GM19438 (cell line): ENCODE data around the gene MILR1.

Experiments
- ATAC-seq: cut with Tn5 transposase; IDR thresholded peaks from one replicate; pipeline ENCODE4 v1.9.1; 2021; ENCODE audit warnings: low read depth; ENCODE audit not compliant: unreplicated experiment

MILR1 gene

GRCh38 chr17:64500862-64501765, 52.2 kb downstream of the MILR1 start:
- ATAC-seq, result no peak

- no peak for ATAC-seq
These were observed 53.1 kb downstream of the MILR1 start for GRCh38 chr17:64502021-64502420.

- ATAC-seq, result no peak
These were observed 53.9 kb downstream of the MILR1 start for GRCh38 chr17:64502809-64503208.

GRCh38 chr17:64503341-64503740, 54.4 kb downstream of the MILR1 start:
- ATAC-seq, result no peak

- no peak for ATAC-seq
These were observed 55.2 kb downstream of the MILR1 start for GRCh38 chr17:64503821-64504768.

GRCh38 chr17:64504769-64505339, 55.9 kb downstream of the MILR1 start:
- ATAC-seq, result no peak

GRCh38 chr17:64505340-64506200, 56.7 kb downstream of the MILR1 start:
- ATAC-seq, result no peak

GRCh38 chr17:64506201-64506575, 57.3 kb downstream of the MILR1 start, which contains the start of gene DDX5:
Gene DDX5, minus strand, starts transcription at chr17:64506289. Its CDS starts 170 bp downstream, at chr17:64506119.
- peak; percentile 58 for ATAC-seq

- ATAC-seq, result peak; percentile 67
These were observed 57.9 kb downstream of the MILR1 start, which contains the start of gene CEP95 for GRCh38 chr17:64506576-64507412. Gene CEP95, plus strand, starts transcription at chr17:64506977. Its CDS starts 121 bp downstream, at chr17:64507098.

- ATAC-seq, result no peak
These were observed 58.5 kb downstream of the MILR1 start for GRCh38 chr17:64507413-64507782.

- ATAC-seq, result no peak
These were observed 59.8 kb downstream of the MILR1 start for GRCh38 chr17:64508683-64509082.

- ATAC-seq, result no peak
These were observed 60.3 kb downstream of the MILR1 start for GRCh38 chr17:64509179-64509578.

GRCh38 chr17:64515419-64515818, 66.5 kb downstream of the MILR1 start:
- ATAC-seq, result no peak

GRCh38 chr17:64515829-64516228, 66.9 kb downstream of the MILR1 start:
- ATAC-seq, result no peak
